Neural cell (in vitro differentiated cells): Measurements from ENCODE around the gene LRP5. TPM values are rescaled to one million over a fixed set of nuclear protein-coding genes. Genes with fewer than 3 reads are reported as not detected.

Experiments
- H2AFZ ChIP-seq: fragments of 200-600, 300-800 bp; sonication (generic), shearing (Covaris generic); 2 replicates; pipeline ENCODE4 v1.6.0; 2014; ENCODE audit warnings: low read depth, mild to moderate bottlenecking, antibody characterized with exemption, low read length, moderate library complexity
- H3F3A ChIP-seq: fragments of 200-600 bp; shearing (Covaris generic); 2 replicates; pipeline ENCODE4 v1.6.1; 2016; ENCODE audit warnings: mild to moderate bottlenecking, moderate library complexity, mixed read lengths, antibody characterized with exemption, low read length; ENCODE audit not compliant: insufficient read depth, poor library complexity, severe bottlenecking
- H3K27ac ChIP-seq: fragments of 200-600, 300-800 bp; sonication (generic), shearing (Covaris generic); 2 replicates; pipeline ENCODE4 v1.5.1; 2014; ENCODE audit warnings: mild to moderate bottlenecking, low read length, moderate library complexity
- H3K27me3 ChIP-seq: fragments of 300-800, 200-600 bp; sonication (generic), shearing (Covaris generic); 2 replicates; pipeline ENCODE4 v1.6.0; 2014; ENCODE audit warnings: mild to moderate bottlenecking, low read depth, low read length, moderate library complexity; ENCODE audit not compliant: insufficient read depth
- H3K36me3 ChIP-seq: fragments of 300-800, 200-600 bp; sonication (generic), shearing (Covaris generic); 2 replicates; pipeline ENCODE4 v1.5.1; 2014; ENCODE audit warnings: mild to moderate bottlenecking, antibody characterized with exemption, low read length, moderate library complexity; ENCODE audit not compliant: insufficient read depth
- H3K4me2 ChIP-seq: fragments of 300-800, 200-600 bp; sonication (generic), shearing (Covaris generic); 2 replicates; pipeline ENCODE4 v1.6.0; 2014; ENCODE audit warnings: mild to moderate bottlenecking, low read length
- H3K4me3 ChIP-seq: fragments of 300-800, 200-600 bp; sonication (generic), shearing (Covaris generic); 2 replicates; pipeline ENCODE4 v1.5.1; 2014; ENCODE audit warnings: mild to moderate bottlenecking, low read length, moderate library complexity
- H3K79me2 ChIP-seq: fragments of 200-600 bp; shearing (Covaris generic); replicated peaks from 2 replicates; pipeline ENCODE4 v1.6.0; 2014; ENCODE audit warnings: mild to moderate bottlenecking, low read length, moderate library complexity; ENCODE audit not compliant: insufficient read depth
- H3K9ac ChIP-seq: fragments of 300-800, 200-600 bp; sonication (generic), shearing (Covaris generic); 2 replicates; pipeline ENCODE4 v1.6.1; 2016; ENCODE audit warnings: mild to moderate bottlenecking, low read length, mixed read lengths
- H3K9me2 ChIP-seq: fragments of 200-600 bp; shearing (Covaris generic); 2 replicates; pipeline ENCODE4 v1.6.1; 2016; ENCODE audit warnings: mild to moderate bottlenecking, low read length, mixed read lengths; ENCODE audit not compliant: insufficient read depth
- H3K9me3 ChIP-seq: fragments of 200-600, 300-800 bp; sonication (generic), shearing (Covaris generic); 2 replicates; pipeline ENCODE4 v1.6.1; 2016; ENCODE audit warnings: mild to moderate bottlenecking, mixed run types, low read length, moderate library complexity, mixed read lengths
- H4K20me1 ChIP-seq: fragments of 200-600 bp; shearing (Covaris generic); 2 replicates; pipeline ENCODE4 v1.6.1; 2016; ENCODE audit warnings: mild to moderate bottlenecking, mixed run types; ENCODE audit not compliant: insufficient read depth
- EP300 ChIP-seq: fragments of 450-650 bp; conservative IDR thresholded peaks from 2 replicates; pipeline ENCODE4 v1.6.1; 2014; ENCODE audit warnings: antibody characterized with exemption, mild to moderate bottlenecking, moderate library complexity; ENCODE audit not compliant: poor library complexity, severe bottlenecking
- EZH2 ChIP-seq: fragments of 200-600, 300-800 bp; shearing (Covaris generic), sonication (generic); IDR thresholded peaks from 2 replicates; pipeline ENCODE4 v1.6.1; 2014; ENCODE audit warnings: antibody characterized with exemption, low read length, borderline replicate concordance, mild to moderate bottlenecking; ENCODE audit not compliant: insufficient read depth, poor library complexity, severe bottlenecking
- MXI1 ChIP-seq: fragments of 450-650 bp; conservative IDR thresholded peaks from 2 replicates; pipeline ENCODE4 v1.6.1; 2014; ENCODE audit warnings: antibody characterized with exemption, mild to moderate bottlenecking; ENCODE audit not compliant: poor library complexity, severe bottlenecking
- POLR2AphosphoS5 ChIP-seq: IDR thresholded peaks from 2 replicates; pipeline ENCODE4 v1.6.1; 2012
- RAD21 ChIP-seq: fragments of 450-650 bp; conservative IDR thresholded peaks from 2 replicates; pipeline ENCODE4 v1.6.1; 2014; ENCODE audit warnings: antibody characterized with exemption, mild to moderate bottlenecking, moderate library complexity
- SMC3 ChIP-seq: fragments of 450-650 bp; conservative IDR thresholded peaks from 2 replicates; pipeline ENCODE4 v1.6.1; 2014; ENCODE audit warnings: antibody characterized with exemption, mild to moderate bottlenecking, moderate library complexity; ENCODE audit not compliant: poor library complexity
- TAF1 ChIP-seq: IDR thresholded peaks from 2 replicates; pipeline ENCODE4 v1.6.1; 2012; ENCODE audit warnings: low read depth
- polyA plus RNA-seq: library from polyadenylated mRNA; depleted of rRNA; stranded (reverse); fragments of >200 nt; gene quantifications from 2 replicates; pipeline ENCODE4 v1.2.3, GENCODE V29; 2014
- TF ChIP-seq, protein P1 (sequence below): IDR thresholded peaks from 2 replicates; pipeline ENCODE4 v1.6.1; 2012; ENCODE audit warnings: borderline replicate concordance
- TF ChIP-seq, protein P2 (sequence below): fragments of 450-650 bp; IDR thresholded peaks from 2 replicates; pipeline ENCODE4 v1.5.1; 2014; ENCODE audit warnings: antibody characterized with exemption, mild to moderate bottlenecking, moderate library complexity; ENCODE audit not compliant: poor library complexity, severe bottlenecking

Gene LRP5
- polyA plus RNA-seq, 1 donor from 2014 or later: 3.0 TPM

DNA sequence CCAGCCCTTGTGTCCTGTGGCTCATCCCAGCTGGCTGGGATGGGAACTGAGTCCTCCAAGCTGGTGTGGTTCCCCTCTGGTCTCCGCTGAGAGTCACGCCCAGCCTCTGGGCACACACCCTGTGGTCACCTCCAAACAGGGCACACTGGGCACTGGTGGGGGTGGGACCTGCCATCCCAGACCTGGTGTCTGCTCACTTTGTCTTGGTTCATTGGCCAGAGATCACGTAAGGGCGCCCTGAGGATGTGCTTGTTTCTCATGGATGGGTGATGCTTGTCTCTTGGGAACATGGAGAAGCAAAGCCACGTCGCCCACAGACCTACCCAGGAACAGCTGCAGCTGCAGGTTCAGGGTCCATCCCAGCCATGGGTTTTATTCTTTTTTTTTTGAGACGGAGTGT, 43.1 kb downstream of the LRP5 start:
- H3K9me3 ChIP-seq: no peaks in the 10 kb centered on the region
- no peak overlapping the region for H3K27ac ChIP-seq
- no peaks in the 10 kb centered on the region for H3K36me3 ChIP-seq
- TF ChIP-seq SMC3 (no peak), EP300 (no peak), EZH2 (no peak), RAD21 (no peak), MXI1 (no peak), POLR2AphosphoS5 (no peak), TAF1 (no peak)
- TF ChIP-seq, protein P1, sequence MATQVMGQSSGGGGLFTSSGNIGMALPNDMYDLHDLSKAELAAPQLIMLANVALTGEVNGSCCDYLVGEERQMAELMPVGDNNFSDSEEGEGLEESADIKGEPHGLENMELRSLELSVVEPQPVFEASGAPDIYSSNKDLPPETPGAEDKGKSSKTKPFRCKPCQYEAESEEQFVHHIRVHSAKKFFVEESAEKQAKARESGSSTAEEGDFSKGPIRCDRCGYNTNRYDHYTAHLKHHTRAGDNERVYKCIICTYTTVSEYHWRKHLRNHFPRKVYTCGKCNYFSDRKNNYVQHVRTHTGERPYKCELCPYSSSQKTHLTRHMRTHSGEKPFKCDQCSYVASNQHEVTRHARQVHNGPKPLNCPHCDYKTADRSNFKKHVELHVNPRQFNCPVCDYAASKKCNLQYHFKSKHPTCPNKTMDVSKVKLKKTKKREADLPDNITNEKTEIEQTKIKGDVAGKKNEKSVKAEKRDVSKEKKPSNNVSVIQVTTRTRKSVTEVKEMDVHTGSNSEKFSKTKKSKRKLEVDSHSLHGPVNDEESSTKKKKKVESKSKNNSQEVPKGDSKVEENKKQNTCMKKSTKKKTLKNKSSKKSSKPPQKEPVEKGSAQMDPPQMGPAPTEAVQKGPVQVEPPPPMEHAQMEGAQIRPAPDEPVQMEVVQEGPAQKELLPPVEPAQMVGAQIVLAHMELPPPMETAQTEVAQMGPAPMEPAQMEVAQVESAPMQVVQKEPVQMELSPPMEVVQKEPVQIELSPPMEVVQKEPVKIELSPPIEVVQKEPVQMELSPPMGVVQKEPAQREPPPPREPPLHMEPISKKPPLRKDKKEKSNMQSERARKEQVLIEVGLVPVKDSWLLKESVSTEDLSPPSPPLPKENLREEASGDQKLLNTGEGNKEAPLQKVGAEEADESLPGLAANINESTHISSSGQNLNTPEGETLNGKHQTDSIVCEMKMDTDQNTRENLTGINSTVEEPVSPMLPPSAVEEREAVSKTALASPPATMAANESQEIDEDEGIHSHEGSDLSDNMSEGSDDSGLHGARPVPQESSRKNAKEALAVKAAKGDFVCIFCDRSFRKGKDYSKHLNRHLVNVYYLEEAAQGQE: no peak
- TF ChIP-seq, protein P2, sequence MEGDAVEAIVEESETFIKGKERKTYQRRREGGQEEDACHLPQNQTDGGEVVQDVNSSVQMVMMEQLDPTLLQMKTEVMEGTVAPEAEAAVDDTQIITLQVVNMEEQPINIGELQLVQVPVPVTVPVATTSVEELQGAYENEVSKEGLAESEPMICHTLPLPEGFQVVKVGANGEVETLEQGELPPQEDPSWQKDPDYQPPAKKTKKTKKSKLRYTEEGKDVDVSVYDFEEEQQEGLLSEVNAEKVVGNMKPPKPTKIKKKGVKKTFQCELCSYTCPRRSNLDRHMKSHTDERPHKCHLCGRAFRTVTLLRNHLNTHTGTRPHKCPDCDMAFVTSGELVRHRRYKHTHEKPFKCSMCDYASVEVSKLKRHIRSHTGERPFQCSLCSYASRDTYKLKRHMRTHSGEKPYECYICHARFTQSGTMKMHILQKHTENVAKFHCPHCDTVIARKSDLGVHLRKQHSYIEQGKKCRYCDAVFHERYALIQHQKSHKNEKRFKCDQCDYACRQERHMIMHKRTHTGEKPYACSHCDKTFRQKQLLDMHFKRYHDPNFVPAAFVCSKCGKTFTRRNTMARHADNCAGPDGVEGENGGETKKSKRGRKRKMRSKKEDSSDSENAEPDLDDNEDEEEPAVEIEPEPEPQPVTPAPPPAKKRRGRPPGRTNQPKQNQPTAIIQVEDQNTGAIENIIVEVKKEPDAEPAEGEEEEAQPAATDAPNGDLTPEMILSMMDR: no peak
- no peak overlapping the region for H3K9ac ChIP-seq
- no peaks in the 10 kb centered on the region for H4K20me1 ChIP-seq
- H3F3A ChIP-seq: no peaks in the 10 kb centered on the region
- H2AFZ ChIP-seq: no peak overlapping the region
- no peaks in the 10 kb centered on the region for H3K79me2 ChIP-seq
- H3K27me3 ChIP-seq: no peaks in the 10 kb centered on the region
- no peak overlapping the region for H3K4me2 ChIP-seq
- H3K4me3 ChIP-seq: no peak overlapping the region
- no peaks in the 10 kb centered on the region for H3K9me2 ChIP-seq

DNA sequence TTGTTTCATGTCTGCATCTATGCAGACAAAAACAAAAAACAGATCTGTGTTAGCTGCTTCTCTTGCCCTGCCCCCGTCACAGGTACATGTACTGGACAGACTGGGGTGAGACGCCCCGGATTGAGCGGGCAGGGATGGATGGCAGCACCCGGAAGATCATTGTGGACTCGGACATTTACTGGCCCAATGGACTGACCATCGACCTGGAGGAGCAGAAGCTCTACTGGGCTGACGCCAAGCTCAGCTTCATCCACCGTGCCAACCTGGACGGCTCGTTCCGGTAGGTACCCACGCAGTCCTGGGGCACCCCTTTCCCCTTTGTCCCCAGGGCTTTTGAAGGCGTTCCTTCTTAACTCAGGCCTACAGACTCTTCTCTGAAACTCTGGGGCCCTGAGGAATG, 45.2 kb downstream of the LRP5 start:
- Histone ChIP-seq H3K79me2 (no peaks in the 10 kb centered on the region), H3K4me2 (no peak overlapping the region), H3K9ac (no peak overlapping the region), H2AFZ (no peak overlapping the region), H3K27ac (no peak overlapping the region), H4K20me1 (no peaks in the 10 kb centered on the region), H3K9me2 (no peaks in the 10 kb centered on the region), H3F3A (no peaks in the 10 kb centered on the region), H3K27me3 (no peaks in the 10 kb centered on the region), H3K4me3 (no peak overlapping the region), H3K9me3 (no peaks in the 10 kb centered on the region), H3K36me3 (no peaks in the 10 kb centered on the region)
- TF ChIP-seq MXI1 (no peak), RAD21 (no peak), TAF1 (no peak), SMC3 (no peak), EZH2 (no peak), POLR2AphosphoS5 (no peak), EP300 (no peak)
- TF ChIP-seq, protein P1: no peak
- TF ChIP-seq, protein P2: no peak
